K562 (cell line): ENCODE results near the gene STAT4. TPM values are rescaled to one million over a fixed set of nuclear protein-coding genes. Genes with fewer than 3 reads are reported as not detected.

ENCODE experiments used
- ATAC-seq: fragments of 200-7000 bp; cut with Tn5 transposase; 3 replicates; pipeline ENCODE4 v1.9.1; 2020; ENCODE audit warnings: moderate library complexity
- BruUV-seq: library from RNA; stranded (reverse); fragments of 400-500 nt; replicated peaks from 2 replicates; lab custom pipeline; 2021; lab: Mats Ljungman, UMichigan
- CTCF ChIA-PET: fragments of 300-600 bp; formaldehyde crosslinking; extraction: SDS; loops from one replicate; lab custom pipeline; 2021; ENCODE audit warnings: low intra/inter-chr PET ratio; lab: Yijun Ruan, JAX
- POLR2A ChIA-PET: fragments of 300-600, 350-650 bp; sonication (Branson Sonifier 250); formaldehyde crosslinking; extraction: SDS; loops from one replicate; lab custom pipeline; 2021; ENCODE audit warnings: antibody characterized with exemption, inconsistent platforms; lab: Yijun Ruan, JAX
- DNase-seq, 4 experiments: peaks; one replicate each; pipeline versions ENCODE4 v3.0.0 to v3.0.0-alpha.2; 2011 to 2018; ENCODE audit warnings: low spot score in 3 of 4, mixed read lengths in 3 of 4; ENCODE audit errors: extremely low read depth in 1 of 4
- FAIRE-seq: peaks from 2 replicates; lab custom pipeline; 2011; peaks lifted over from hg19 to GRCh38; lab: Jason Lieb, UNC
- H2AFZ ChIP-seq: 2 replicates; pipeline ENCODE4 v1.6.0; 2011; ENCODE audit warnings: low read depth, low read length, control low read depth, inconsistent platforms
- H3K27ac ChIP-seq: fragments of 200-600 bp; 3 replicates; pipeline ENCODE4 v1.8.0; 2011; ENCODE audit warnings: low read depth, mild to moderate bottlenecking, control low read depth, inconsistent platforms, low read length, moderate library complexity, mixed read lengths; ENCODE audit errors: extremely low read depth
- H3K27me3 ChIP-seq, 2 experiments: fragments of 300-600 bp in 1 of 2; 2 replicates in 1 of 2; 3 replicates in 1 of 2; pipeline versions ENCODE4 v1.6.0 to v1.8.0; 2011; ENCODE audit warnings: inconsistent platforms in 2 of 2, low read length in 2 of 2, mild to moderate bottlenecking in 1 of 2, mixed read lengths in 1 of 2, moderate library complexity in 1 of 2; ENCODE audit not compliant: control insufficient read depth in 2 of 2, insufficient read depth in 2 of 2
- H3K36me3 ChIP-seq: fragments of 300-600 bp; 3 replicates; pipeline ENCODE4 v1.8.0; 2011; ENCODE audit warnings: mild to moderate bottlenecking, low read length, inconsistent platforms; ENCODE audit not compliant: control insufficient read depth, insufficient read depth
- H3K4me1 ChIP-seq, 2 experiments: fragments of 200-600 bp in 1 of 2; replicated peaks in 1 of 2; 2 replicates in 1 of 2; 3 replicates in 1 of 2; pipeline versions ENCODE4 v1.5.1 to v1.8.0; 2011; ENCODE audit warnings: inconsistent platforms in 2 of 2, low read length in 2 of 2, mild to moderate bottlenecking in 1 of 2, mixed read lengths in 1 of 2, moderate library complexity in 1 of 2; ENCODE audit not compliant: control insufficient read depth in 2 of 2, insufficient read depth in 2 of 2
- H3K4me2 ChIP-seq: 2 replicates; pipeline ENCODE4 v1.6.1; 2011; ENCODE audit warnings: low read length, control low read depth, inconsistent platforms, mixed read lengths; ENCODE audit not compliant: insufficient read depth
- H3K4me3 ChIP-seq: fragments of 200-600 bp; sonication (generic), shearing (Covaris generic); 2 replicates; pipeline ENCODE4 v1.5.1; 2016; ENCODE audit warnings: control low read depth, inconsistent platforms
- H3K79me2 ChIP-seq: fragments of 200-600 bp; 3 replicates; pipeline ENCODE4 v1.8.0; 2011; ENCODE audit warnings: low read length, inconsistent platforms; ENCODE audit not compliant: control insufficient read depth, insufficient read depth
- H3K9ac ChIP-seq, 2 experiments: 2 replicates each; pipeline versions ENCODE4 v1.6.0 to v1.6.1; 2011; ENCODE audit warnings: low read depth in 2 of 2, low read length in 2 of 2, control low read depth in 1 of 2, inconsistent platforms in 1 of 2, mild to moderate bottlenecking in 1 of 2, mixed read lengths in 1 of 2; ENCODE audit not compliant: insufficient read depth in 1 of 2
- H3K9me1 ChIP-seq: one replicate; pipeline ENCODE4 v1.6.0; 2011; ENCODE audit warnings: inconsistent platforms, mild to moderate bottlenecking, low read length, moderate library complexity; ENCODE audit not compliant: control insufficient read depth, insufficient read depth
- H3K9me3 ChIP-seq: replicated peaks from 2 replicates; pipeline ENCODE4 v1.5.1; 2011; ENCODE audit warnings: low read depth, low read length, inconsistent platforms; ENCODE audit not compliant: control insufficient read depth, insufficient read depth
- H4K20me1 ChIP-seq: replicated peaks from 2 replicates; pipeline ENCODE4 v1.6.1; 2011; ENCODE audit warnings: low read length, inconsistent platforms, mixed read lengths; ENCODE audit not compliant: control insufficient read depth, insufficient read depth
- PHF21A ChIP-seq: fragments of 450-650 bp; IDR thresholded peaks from 2 replicates; pipeline ENCODE4 v1.6.1; 2017; ENCODE audit warnings: low read depth, borderline replicate concordance
- PKNOX1 ChIP-seq: fragments of 450-650 bp; IDR thresholded peaks from 2 replicates; pipeline ENCODE4 v1.6.1; 2016
- ZNF280B ChIP-seq: fragments of 250-450 bp; sonication (Bioruptor Pico); IDR thresholded peaks from 2 replicates; pipeline ENCODE4 v1.5.1; 2021; ENCODE audit warnings: mild to moderate bottlenecking
- ZNF436 ChIP-seq: fragments of 250-450, 450-650 bp; sonication (Bioruptor Pico); formaldehyde crosslinking; IDR thresholded peaks from 2 replicates; pipeline ENCODE4 v1.7.0; 2020; ENCODE audit warnings: mild to moderate bottlenecking
- WGBS: fragments of 100-300 bp; shearing (Covaris generic); methylation state at CpG from one replicate; pipeline ENCODE4 v1.1.6; 2016; ENCODE audit warnings: low coverage, mixed read lengths; ENCODE audit not compliant: insufficient coverage; ENCODE audit errors: missing lambda C conversion rate; 5-methylcytosine and 5-hydroxymethylcytosine counted together
- in situ Hi-C: fragments of 300-500 bp; cut with MboI; formaldehyde crosslinking; loops from 4 replicates; pipeline ENCODE4 v1.15.0; 2018; ENCODE audit warnings: inconsistent platforms, mixed read lengths
- intact Hi-C: fragments of 100-400 bp; cut with micrococcal nuclease; formaldehyde crosslinking; loops from 2 replicates; pipeline ENCODE4 v1.14.2; 2022
- polyA plus RNA-seq, 8 experiments: library from polyadenylated mRNA; depleted of rRNA in 4 of 8; stranded (reverse) in 5 of 8; unstranded in 3 of 8; fragments of >200 nt; fragmentation: Nextera tagmentation in 2 of 8; fragmentation: Illumina TruSeq in 1 of 8; extraction: Ambion mirVana in 2 of 8; extraction: Trizol in 1 of 8; gene quantifications; 2 replicates each; pipeline versions ENCODE4 v1.2.1 to v1.2.3, GENCODE V29; 2011 to 2014; ENCODE audit warnings: inconsistent platforms in 1 of 8, missing spikeins in 1 of 8
- total RNA-seq, 7 experiments: library from RNA; depleted of rRNA in 6 of 7; stranded (reverse); fragments of >200 nt in 6 of 7; fragmentation: Illumina TruSeq in 2 of 7; extraction: Trizol in 2 of 7; gene quantifications; 2 replicates each; pipeline versions ENCODE4 v1.2.1 to v1.2.3, GENCODE V29; 2011 to 2021; ENCODE audit warnings: low replicate concordance in 1 of 7
- TF ChIP-seq, protein P1 (sequence below), 2 experiments: fragments of 450-650 bp in 1 of 2; IDR thresholded peaks; 2 replicates each; pipeline ENCODE4 v1.6.1; 2011 to 2017; ENCODE audit warnings: low read depth in 2 of 2, antibody characterized with exemption in 1 of 2, borderline replicate concordance in 1 of 2, low read length in 1 of 2, mild to moderate bottlenecking in 1 of 2, mixed read lengths in 1 of 2; ENCODE audit not compliant: control insufficient read depth in 1 of 2
- TF ChIP-seq, protein P2 (sequence below), 2 experiments: fragments of 450-650 bp in 1 of 2; sonication (generic) in 1 of 2; formaldehyde crosslinking in 1 of 2; IDR thresholded peaks in 1 of 2; conservative IDR thresholded peaks in 1 of 2; 2 replicates each; pipeline versions ENCODE4 v1.6.1 to v1.8.1; 2016 to 2023; ENCODE audit warnings: mild to moderate bottlenecking in 2 of 2, moderate library complexity in 2 of 2, inconsistent platforms in 1 of 2, missing genetic modification reagents in 1 of 2

STAT4 gene
- total and polyA plus RNA-seq, 9 of the 15 experiments (the other 6 are each of a cell fraction or from before 2014, with no cell fraction given): 0.01 to 0.06 (median 0.03) TPM; not detected in 6

DNA sequence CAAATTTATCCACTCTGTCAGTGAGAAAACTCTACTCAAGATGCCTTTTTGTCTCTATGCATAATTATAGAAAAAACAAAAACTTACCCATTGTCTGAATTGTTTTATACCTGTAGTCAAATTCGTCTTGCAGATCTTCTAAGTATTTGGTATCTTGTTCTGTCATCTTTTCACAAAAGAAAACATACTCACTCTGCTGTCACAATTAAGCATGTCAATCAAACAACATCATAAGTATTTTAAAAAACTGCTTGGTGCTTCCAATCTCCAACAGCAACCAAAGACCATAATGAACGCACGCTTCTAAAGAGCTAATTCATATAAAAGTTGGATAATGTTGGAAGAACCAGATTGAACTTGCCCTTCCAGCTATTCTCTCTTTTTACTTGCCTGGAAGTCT lies 81.2 kb downstream of the STAT4 start:
- no peak overlapping the region for H3K4me3 ChIP-seq
- no peak overlapping the region for H3K9ac ChIP-seq
- ChIA-PET POLR2A (interaction anchor here (1.2 kb wide), 1 partner anchor 12 kb away, joined by 5 read pairs; no protein-coding TSS in a partner anchor), CTCF (no interaction called here)
- H3K36me3 ChIP-seq: no peaks in the 10 kb centered on the region
- ATAC-seq (no peak), FAIRE-seq (no peak), DNase-seq (no peak)
- H3K27ac ChIP-seq: no peak overlapping the region
- H3K9me1 ChIP-seq: no peaks in the 10 kb centered on the region
- in situ Hi-C loops: no loop called here
- 0% methylated on average over 3 of the region's 3 CpGs for WGBS
- no TSS peak for BruUV-seq
- H3K9me3 ChIP-seq: no peaks in the 10 kb centered on the region
- intact Hi-C loops: no loop called here
- TF ChIP-seq, protein P1, sequence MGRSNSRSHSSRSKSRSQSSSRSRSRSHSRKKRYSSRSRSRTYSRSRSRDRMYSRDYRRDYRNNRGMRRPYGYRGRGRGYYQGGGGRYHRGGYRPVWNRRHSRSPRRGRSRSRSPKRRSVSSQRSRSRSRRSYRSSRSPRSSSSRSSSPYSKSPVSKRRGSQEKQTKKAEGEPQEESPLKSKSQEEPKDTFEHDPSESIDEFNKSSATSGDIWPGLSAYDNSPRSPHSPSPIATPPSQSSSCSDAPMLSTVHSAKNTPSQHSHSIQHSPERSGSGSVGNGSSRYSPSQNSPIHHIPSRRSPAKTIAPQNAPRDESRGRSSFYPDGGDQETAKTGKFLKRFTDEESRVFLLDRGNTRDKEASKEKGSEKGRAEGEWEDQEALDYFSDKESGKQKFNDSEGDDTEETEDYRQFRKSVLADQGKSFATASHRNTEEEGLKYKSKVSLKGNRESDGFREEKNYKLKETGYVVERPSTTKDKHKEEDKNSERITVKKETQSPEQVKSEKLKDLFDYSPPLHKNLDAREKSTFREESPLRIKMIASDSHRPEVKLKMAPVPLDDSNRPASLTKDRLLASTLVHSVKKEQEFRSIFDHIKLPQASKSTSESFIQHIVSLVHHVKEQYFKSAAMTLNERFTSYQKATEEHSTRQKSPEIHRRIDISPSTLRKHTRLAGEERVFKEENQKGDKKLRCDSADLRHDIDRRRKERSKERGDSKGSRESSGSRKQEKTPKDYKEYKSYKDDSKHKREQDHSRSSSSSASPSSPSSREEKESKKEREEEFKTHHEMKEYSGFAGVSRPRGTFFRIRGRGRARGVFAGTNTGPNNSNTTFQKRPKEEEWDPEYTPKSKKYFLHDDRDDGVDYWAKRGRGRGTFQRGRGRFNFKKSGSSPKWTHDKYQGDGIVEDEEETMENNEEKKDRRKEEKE (IDR thresholded peaks at IDR 0.05; ENCODE audit: borderline replicate concordance in 1 of 2, control insufficient read depth in 1 of 2, low read depth in 2 of 2, low read length in 1 of 2): no peak
- TF ChIP-seq PHF21A: no peak
- TF ChIP-seq, protein P2, sequence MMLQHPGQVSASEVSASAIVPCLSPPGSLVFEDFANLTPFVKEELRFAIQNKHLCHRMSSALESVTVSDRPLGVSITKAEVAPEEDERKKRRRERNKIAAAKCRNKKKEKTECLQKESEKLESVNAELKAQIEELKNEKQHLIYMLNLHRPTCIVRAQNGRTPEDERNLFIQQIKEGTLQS (IDR thresholded peaks at IDR 0.05): no peak
- TF ChIP-seq, protein P2 (CRISPR knock-in tag; conservative IDR thresholded peaks at IDR 0.05): no peak
- TF ChIP-seq ZNF280B (CRISPR knock-in tag): no peak
- no peak for TF ChIP-seq ZNF436 (CRISPR knock-in tag)
- TF ChIP-seq PKNOX1: peak; percentile 46
- H4K20me1 ChIP-seq: no peaks in the 10 kb centered on the region
- H3K79me2 ChIP-seq: no peaks in the 10 kb centered on the region
- no peaks in the 10 kb centered on the region for H3K27me3 ChIP-seq
- H2AFZ ChIP-seq: no peak overlapping the region
- H3K4me2 ChIP-seq: no peak overlapping the region
- no peaks in the 10 kb centered on the region for H3K4me1 ChIP-seq
